SK-N-SH treated with all-trans-retinoic acid at 6 μM for 48 hours (cell line): Measurements from ENCODE around the gene COG2.

Experiments
- PPARA ChIP-seq: fragments of 250-450 bp; sonication (Bioruptor Pico); IDR thresholded peaks from 2 replicates; pipeline ENCODE4 v1.5.0; 2020; ENCODE audit warnings: mild to moderate bottlenecking, borderline replicate concordance
- TF ChIP-seq, protein P1 (sequence below): fragments of 250-450 bp; sonication (Bioruptor Pico); IDR thresholded peaks from 2 replicates; pipeline ENCODE4 v1.5.1; 2021; ENCODE audit warnings: mild to moderate bottlenecking, moderate library complexity

DNA sequence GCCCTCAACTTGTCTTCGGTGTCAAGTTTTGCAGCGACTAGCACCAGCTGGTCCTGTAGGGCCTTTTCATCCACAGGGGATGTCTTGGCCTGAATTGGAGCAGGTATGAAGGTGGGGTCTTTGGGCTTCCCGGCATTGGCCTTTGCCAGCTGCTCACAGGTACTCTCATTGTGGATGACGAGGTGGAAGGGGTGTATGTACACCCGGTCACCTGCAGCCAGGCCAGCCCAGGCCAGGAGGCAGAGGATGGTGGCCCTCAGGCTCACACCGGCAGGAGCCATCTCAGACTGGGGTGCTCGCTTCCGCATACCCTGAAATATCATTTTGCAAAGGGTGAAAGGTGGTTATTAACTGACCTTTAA is 68.2 kb downstream of the COG2 start:
- no peak for TF ChIP-seq PPARA (CRISPR knock-in tag)
- TF ChIP-seq, protein P1, sequence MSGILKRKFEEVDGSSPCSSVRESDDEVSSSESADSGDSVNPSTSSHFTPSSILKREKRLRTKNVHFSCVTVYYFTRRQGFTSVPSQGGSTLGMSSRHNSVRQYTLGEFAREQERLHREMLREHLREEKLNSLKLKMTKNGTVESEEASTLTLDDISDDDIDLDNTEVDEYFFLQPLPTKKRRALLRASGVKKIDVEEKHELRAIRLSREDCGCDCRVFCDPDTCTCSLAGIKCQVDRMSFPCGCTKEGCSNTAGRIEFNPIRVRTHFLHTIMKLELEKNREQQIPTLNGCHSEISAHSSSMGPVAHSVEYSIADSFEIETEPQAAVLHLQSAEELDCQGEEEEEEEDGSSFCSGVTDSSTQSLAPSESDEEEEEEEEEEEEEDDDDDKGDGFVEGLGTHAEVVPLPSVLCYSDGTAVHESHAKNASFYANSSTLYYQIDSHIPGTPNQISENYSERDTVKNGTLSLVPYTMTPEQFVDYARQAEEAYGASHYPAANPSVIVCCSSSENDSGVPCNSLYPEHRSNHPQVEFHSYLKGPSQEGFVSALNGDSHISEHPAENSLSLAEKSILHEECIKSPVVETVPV (CRISPR knock-in tag): no peak
